Glomerular endothelial cell (primary cell): ENCODE data around the gene IFI44L. TPM values are rescaled to one million over a fixed set of nuclear protein-coding genes. Genes with fewer than 3 reads are reported as not detected.

Experiments
- DNase-seq: peaks from one replicate; pipeline ENCODE4 v3.0.0-alpha.2; 2011; ENCODE audit warnings: low read depth, low spot score; ENCODE audit errors: extremely low read depth
- total RNA-seq: library from RNA; depleted of rRNA; stranded (reverse); fragments of >200 nt; gene quantifications from 2 replicates; pipeline ENCODE4 v1.2.3, GENCODE V29; 2015

The IFI44L gene
- total RNA-seq, 1 donor from 2014 or later = 41.5 TPM

DNA sequence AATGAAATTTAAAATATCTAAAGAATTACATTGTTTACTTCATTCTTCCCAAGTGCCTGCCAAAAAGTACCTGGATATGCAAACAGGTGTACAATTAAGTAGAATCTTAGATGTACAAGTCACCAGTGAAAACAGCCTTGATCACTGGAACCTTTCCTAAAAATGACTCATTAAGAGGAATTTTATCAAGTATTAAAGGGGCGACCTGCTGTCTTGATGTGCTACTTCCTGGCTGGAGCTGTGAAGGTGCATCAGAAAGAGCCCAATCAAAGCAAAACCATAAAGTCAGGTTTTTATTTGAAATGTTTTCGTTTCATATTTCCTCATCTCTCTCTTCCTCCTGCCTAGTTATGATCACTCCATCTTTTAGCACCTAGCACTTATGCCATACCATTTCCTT is 62.8 kb downstream of the IFI44L start:
- DNase-seq = no peak

DNA sequence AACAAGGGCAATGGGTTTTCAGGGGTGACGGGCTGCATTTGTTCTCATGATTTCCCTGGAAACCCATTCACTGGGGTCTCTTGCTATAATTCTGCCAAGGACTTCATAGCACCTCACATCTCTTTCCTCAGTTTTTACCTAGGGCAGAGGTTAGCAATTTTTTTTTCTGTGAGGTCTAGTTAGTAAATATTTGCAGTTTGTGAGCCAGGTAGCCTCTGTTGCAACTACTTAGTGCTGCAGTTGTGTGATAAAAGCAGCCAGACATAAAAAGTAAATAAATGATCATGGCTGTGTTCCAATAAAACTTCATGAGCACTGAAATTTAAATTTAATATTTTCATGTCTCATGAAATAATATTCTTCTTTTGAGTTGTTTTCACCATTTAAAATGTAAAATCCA is 67.1 kb downstream of the IFI44L start:
- DNase-seq = no peak

DNA sequence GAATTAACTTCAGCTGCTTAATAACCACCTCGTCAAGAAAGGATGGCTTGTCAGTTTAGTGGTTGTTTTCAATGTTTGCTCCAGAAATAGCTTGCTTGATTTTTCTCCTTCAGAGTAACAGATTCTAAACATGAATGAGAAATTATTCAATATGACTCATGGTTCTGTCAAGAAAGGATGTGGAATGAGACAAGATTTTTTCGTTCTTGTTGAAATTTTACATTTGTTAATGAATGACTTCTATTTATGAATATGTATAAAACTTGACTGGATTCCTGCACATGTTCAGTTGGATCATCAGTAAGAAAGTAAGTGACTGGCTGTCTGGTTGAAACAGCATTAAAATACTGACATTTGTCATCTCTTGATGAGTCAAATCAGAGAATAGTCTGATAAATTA is 67.7 kb downstream of the IFI44L start:
- no peak for DNase-seq

DNA sequence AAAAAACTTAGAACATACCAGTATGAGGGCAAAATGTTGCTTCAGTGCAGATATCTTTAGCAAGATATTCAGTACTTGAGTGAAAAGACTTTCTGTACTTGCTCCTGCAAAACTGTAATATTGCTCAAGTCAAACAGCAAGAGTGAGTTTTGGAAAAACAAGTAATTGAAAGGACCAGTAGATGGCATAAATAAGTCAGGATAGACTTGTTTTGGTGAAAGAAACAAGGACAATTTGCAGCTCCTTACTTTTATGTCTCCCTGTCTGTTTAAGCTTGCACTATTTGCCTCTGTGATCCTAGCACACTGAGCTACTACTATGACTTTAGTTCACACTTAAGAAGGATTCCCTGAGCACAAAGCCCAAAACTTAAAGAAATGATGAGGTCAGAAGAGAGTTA is 68.4 kb downstream of the IFI44L start:
- DNase-seq = no peak

DNA sequence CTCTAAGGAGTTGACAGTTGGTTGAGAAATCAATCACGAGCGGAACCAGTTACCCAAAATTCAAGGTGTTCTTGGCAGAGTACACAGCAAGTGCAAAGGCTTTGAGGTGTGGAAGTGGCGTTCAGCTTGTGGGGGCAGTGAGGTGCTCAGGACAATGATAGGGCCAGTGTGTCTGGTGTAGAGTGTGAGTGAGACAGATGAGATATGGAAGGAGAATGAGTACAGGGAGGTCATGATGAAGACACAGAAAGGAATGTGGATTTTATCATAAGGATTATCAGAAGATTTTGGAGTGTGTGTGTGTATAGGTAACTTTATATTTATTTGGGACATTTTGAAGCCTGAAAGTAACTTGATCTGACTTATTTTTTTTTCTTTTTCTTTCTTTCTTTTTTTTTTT is 70.3 kb downstream of the IFI44L start:
- DNase-seq = no peak

DNA sequence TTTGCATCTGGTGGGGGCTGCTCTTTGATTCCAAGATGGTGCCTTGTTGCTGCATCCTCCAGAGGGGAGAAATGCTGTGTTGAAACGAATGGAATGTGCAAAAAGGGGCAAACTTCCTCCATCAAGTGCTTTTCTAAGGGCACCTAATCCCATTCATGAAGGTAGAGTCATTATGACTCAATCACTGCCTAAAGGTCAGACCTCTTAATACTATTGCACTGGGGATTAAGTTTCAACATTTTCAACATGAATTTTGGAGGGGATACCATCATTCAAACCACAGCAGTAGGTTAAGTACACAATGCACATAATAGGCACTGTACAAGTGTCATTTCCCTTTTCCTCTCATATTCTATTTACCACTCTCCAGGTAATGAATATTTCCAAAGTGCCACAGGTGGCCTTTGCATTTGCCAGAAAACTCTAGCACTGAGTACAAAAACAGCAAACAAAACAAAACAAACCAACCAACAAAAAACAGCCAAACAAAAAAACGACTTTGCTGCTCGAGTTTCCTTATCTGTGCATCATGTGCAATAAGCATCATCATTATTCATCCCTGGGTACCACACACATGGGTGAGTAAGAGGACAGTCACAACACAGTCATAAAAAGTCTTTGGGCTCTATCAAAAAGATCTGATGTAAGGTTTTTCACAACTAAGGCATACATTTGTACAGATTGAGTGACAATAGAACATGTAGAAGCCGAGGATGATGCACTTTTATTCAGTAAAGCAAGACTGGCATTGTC is 71.9 kb downstream of the IFI44L start:
- DNase-seq = no peak

Other genes with a start within 250 kb of the IFI44L start
- gene PTGFR, start 129.5 kb upstream of the IFI44L start, total RNA-seq = 0.35 and 1.5 TPM in 2 replicates
- gene IFI44, start 29.4 kb downstream of the IFI44L start, total RNA-seq = 8.2 and 35.1 TPM in 2 replicates